Measurements from ENCODE around the gene OSM. TPM values are rescaled to one million over a fixed set of nuclear protein-coding genes. Genes with fewer than 3 reads are reported as not detected.

Gene OSM
- total and polyA plus RNA-seq, 2 experiments from 2014 or later = not detected

DNA sequence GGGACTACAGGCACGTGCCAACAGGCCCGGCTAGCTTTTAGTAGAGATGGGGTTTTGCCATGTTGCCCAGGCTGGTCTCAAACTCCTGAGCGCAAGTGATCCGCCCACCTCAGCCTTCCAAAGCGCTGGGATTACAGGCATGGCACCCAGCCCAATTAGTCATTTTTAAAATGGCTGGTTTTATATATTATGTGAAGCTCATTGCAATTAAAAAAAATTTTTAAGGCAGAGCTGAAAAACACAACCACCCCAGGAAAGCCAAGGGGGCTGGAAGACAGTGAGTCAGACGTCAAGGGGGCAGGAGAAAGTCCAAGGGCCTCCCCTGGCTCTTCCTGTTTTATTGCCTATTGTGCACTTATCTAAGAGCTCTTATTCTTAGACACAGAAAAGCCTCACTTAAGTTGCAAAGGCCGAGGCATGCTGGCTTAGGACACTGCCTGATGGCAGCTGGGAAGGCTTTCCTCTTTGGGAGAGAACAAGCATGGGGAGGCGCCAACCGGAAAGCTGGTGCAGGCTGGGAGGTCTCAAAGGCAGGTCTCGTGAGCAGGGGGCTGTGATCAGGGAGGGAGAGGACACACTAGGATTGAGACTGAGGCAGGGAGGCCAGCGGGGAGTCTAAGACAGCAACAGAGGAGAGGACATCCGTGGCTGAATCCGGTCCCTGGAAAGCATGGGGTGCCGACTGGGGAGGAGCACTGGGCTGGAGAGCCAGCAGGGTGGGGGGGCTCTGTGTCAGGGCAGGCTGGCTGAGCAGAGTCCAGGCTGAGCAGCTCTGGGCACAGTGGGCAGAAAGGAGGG lies 11.1 kb upstream of the OSM start (continued):
- TF ChIP-seq, protein P1, sequence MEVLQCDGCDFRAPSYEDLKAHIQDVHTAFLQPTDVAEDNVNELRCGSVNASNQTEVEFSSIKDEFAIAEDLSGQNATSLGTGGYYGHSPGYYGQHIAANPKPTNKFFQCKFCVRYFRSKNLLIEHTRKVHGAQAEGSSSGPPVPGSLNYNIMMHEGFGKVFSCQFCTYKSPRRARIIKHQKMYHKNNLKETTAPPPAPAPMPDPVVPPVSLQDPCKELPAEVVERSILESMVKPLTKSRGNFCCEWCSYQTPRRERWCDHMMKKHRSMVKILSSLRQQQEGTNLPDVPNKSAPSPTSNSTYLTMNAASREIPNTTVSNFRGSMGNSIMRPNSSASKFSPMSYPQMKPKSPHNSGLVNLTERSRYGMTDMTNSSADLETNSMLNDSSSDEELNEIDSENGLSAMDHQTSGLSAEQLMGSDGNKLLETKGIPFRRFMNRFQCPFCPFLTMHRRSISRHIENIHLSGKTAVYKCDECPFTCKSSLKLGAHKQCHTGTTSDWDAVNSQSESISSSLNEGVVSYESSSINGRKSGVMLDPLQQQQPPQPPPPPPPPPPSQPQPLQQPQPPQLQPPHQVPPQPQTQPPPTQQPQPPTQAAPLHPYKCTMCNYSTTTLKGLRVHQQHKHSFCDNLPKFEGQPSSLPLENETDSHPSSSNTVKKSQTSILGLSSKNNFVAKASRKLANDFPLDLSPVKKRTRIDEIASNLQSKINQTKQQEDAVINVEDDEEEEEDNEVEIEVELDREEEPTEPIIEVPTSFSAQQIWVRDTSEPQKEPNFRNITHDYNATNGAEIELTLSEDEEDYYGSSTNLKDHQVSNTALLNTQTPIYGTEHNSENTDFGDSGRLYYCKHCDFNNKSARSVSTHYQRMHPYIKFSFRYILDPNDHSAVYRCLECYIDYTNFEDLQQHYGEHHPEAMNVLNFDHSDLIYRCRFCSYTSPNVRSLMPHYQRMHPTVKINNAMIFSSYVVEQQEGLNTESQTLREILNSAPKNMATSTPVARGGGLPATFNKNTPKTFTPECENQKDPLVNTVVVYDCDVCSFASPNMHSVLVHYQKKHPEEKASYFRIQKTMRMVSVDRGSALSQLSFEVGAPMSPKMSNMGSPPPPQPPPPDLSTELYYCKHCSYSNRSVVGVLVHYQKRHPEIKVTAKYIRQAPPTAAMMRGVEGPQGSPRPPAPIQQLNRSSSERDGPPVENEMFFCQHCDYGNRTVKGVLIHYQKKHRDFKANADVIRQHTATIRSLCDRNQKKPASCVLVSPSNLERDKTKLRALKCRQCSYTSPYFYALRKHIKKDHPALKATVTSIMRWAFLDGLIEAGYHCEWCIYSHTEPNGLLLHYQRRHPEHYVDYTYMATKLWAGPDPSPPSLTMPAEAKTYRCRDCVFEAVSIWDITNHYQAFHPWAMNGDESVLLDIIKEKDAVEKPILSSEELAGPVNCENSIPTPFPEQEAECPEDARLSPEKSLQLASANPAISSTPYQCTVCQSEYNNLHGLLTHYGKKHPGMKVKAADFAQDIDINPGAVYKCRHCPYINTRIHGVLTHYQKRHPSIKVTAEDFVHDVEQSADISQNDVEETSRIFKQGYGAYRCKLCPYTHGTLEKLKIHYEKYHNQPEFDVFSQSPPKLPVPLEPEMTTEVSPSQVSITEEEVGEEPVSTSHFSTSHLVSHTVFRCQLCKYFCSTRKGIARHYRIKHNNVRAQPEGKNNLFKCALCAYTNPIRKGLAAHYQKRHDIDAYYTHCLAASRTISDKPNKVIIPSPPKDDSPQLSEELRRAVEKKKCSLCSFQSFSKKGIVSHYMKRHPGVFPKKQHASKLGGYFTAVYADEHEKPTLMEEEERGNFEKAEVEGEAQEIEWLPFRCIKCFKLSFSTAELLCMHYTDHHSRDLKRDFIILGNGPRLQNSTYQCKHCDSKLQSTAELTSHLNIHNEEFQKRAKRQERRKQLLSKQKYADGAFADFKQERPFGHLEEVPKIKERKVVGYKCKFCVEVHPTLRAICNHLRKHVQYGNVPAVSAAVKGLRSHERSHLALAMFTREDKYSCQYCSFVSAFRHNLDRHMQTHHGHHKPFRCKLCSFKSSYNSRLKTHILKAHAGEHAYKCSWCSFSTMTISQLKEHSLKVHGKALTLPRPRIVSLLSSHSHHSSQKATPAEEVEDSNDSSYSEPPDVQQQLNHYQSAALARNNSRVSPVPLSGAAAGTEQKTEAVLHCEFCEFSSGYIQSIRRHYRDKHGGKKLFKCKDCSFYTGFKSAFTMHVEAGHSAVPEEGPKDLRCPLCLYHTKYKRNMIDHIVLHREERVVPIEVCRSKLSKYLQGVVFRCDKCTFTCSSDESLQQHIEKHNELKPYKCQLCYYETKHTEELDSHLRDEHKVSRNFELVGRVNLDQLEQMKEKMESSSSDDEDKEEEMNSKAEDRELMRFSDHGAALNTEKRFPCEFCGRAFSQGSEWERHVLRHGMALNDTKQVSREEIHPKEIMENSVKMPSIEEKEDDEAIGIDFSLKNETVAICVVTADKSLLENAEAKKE (CRISPR knock-in tag; IDR thresholded peaks at IDR 0.05) = no peak
- no peak for TF ChIP-seq REST (IDR thresholded peaks at IDR 0.05; ENCODE audit: unreplicated experiment)

DNA sequence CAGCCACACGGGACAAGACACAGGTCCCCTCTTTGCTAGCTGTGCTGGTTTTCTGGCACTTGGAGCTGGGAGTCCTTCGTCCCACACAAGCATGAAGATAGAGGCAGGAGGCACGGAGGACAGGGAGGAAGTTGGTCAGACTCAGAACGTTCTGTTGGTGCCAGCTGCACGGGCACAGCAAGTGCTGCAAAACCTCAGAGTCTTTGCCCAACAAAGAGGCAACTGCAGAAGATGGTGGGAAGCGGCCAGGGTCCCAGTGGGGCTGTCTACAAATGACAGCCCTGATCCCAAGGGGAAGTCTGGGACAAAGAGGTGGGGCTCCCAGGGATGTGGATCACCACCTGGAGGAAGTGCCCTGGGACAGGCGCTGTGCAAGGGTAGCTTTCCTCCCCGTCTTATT lies 9.4 kb upstream of the OSM start:
- Mint-ChIP-seq H3K4me1 (peaks cover 9% of the 10 kb centered on the region), H3K27ac (no peak overlapping the region; the same call in 1 of the 2 replicates), H3K27me3 (ENCODE audit: insufficient read depth, low read depth, poor library complexity) (peaks cover 22% of the 10 kb centered on the region), H3K36me3 (ENCODE audit: low read depth) (no peaks in the 10 kb centered on the region), H3K9me3 (no peaks in the 10 kb centered on the region), H3K4me3 (no peak overlapping the region)
- H4K20me1 ChIP-seq (replicated peaks; ENCODE audit: insufficient read depth) = no peaks in the 10 kb centered on the region
- H3K4me2 ChIP-seq = no peak overlapping the region
- no peak overlapping the region for H3K4me3 ChIP-seq
- ATAC-seq (no peak), DNase-seq (ENCODE audit: low spot score) (no peak)
- H3K36me3 ChIP-seq (ENCODE audit: insufficient read depth) = no peaks in the 10 kb centered on the region
- no peaks in the 10 kb centered on the region for H3K27me3 ChIP-seq (ENCODE audit: insufficient read depth)
- H3K79me2 ChIP-seq (replicated peaks; ENCODE audit: insufficient read depth) = no peaks in the 10 kb centered on the region
- H3K27ac ChIP-seq (ENCODE audit: low read depth) = no peak overlapping the region
- H3K4me1 ChIP-seq (ENCODE audit: insufficient read depth) = 0 out of 2 replicates have a peak, but pooled peaks cover 4% of the 10 kb centered on the region
- peak overlapping the region; percentile 78; the same call in 1 of the 2 replicates for H2AFZ ChIP-seq
- no peaks in the 10 kb centered on the region for H3K9me2 ChIP-seq (ENCODE audit: insufficient read depth)
- no peak for TF ChIP-seq NANOG (IDR thresholded peaks at IDR 0.05; ENCODE audit: borderline replicate concordance)
- TF ChIP-seq ZNF331 (CRISPR knock-in tag; IDR thresholded peaks at IDR 0.05; ENCODE audit: low read depth) = no peak
- no peak for TF ChIP-seq JUNB (IDR thresholded peaks at IDR 0.05; ENCODE audit: unreplicated experiment)
- no peak for TF ChIP-seq POLR2AphosphoS5 (IDR thresholded peaks at IDR 0.05; ENCODE audit: low read depth)
- no peak for TF ChIP-seq EZH2phosphoT487 (IDR thresholded peaks at IDR 0.05; ENCODE audit: unreplicated experiment)
- TF ChIP-seq STAT1 (IDR thresholded peaks at IDR 0.05; ENCODE audit: unreplicated experiment) = no peak
- TF ChIP-seq CREB1 (CRISPR knock-in tag; IDR thresholded peaks at IDR 0.05; ENCODE audit: low read depth) = no peak
- no peaks in the 10 kb centered on the region for H3F3A ChIP-seq (replicated peaks; ENCODE audit: low read depth)

Data from GM23338 (cell line).